HUES48 (cell line): ENCODE measurements around the gene TTC23.

Experiments
- H3K27ac ChIP-seq: one replicate; pipeline ENCODE4 v1.7.0; 2013; ENCODE audit warnings: low read depth, low read length, inconsistent platforms
- H3K27me3 ChIP-seq: 2 replicates; pipeline ENCODE4 v1.6.1; 2013; ENCODE audit warnings: mild to moderate bottlenecking, low read length; ENCODE audit not compliant: control insufficient read depth, insufficient read depth
- H3K36me3 ChIP-seq: 2 replicates; pipeline ENCODE4 v1.6.1; 2013; ENCODE audit warnings: low read length; ENCODE audit not compliant: control insufficient read depth, insufficient read depth
- H3K4me1 ChIP-seq: 2 replicates; pipeline ENCODE4 v1.6.1; 2013; ENCODE audit warnings: mild to moderate bottlenecking, low read length; ENCODE audit not compliant: control insufficient read depth, insufficient read depth
- H3K4me3 ChIP-seq: 2 replicates; pipeline ENCODE4 v1.5.1; 2013; ENCODE audit warnings: mild to moderate bottlenecking, low read depth, low read length
- H3K9ac ChIP-seq: 2 replicates; pipeline ENCODE4 v1.6.1; 2013; ENCODE audit warnings: mild to moderate bottlenecking, low read depth, low read length, moderate library complexity
- H3K9me3 ChIP-seq: 2 replicates; pipeline ENCODE4 v1.6.1; 2013; ENCODE audit warnings: low read length; ENCODE audit not compliant: control insufficient read depth, insufficient read depth

The TTC23 gene

GRCh38 chr15:99086327-99086667, 163.1 kb downstream of the TTC23 start:
- no peaks in the 10 kb centered on the region for H3K36me3 ChIP-seq
- H3K4me1 ChIP-seq = peaks cover 8% of the 10 kb centered on the region
- H3K4me3 ChIP-seq = no peak overlapping the region
- no peaks in the 10 kb centered on the region for H3K27me3 ChIP-seq
- peaks cover 4% of the 10 kb centered on the region for H3K9me3 ChIP-seq
- no peak overlapping the region for H3K9ac ChIP-seq
- H3K27ac ChIP-seq = no peak overlapping the region
